GM21515 (cell line): ENCODE measurements around the gene QRSL1.
"Not testable (repeated sequence)": the region's sequence is repeated elsewhere in the genome, so short reads cannot be mapped to it uniquely, and the experiment has no call there.

Source experiments
- ATAC-seq: cut with Tn5 transposase; IDR thresholded peaks from one replicate; pipeline ENCODE4 v1.9.1; 2021; ENCODE audit not compliant: unreplicated experiment

Gene QRSL1

GRCh38 chr6:106674541-106675229 lies 45.3 kb downstream of the QRSL1 start:
- ATAC-seq, result no peak

GRCh38 chr6:106677282-106677681 lies 47.9 kb downstream of the QRSL1 start:
- ATAC-seq, result no peak

GRCh38 chr6:106684011-106684410 lies 54.6 kb downstream of the QRSL1 start:
- ATAC-seq, result no peak

DNA sequence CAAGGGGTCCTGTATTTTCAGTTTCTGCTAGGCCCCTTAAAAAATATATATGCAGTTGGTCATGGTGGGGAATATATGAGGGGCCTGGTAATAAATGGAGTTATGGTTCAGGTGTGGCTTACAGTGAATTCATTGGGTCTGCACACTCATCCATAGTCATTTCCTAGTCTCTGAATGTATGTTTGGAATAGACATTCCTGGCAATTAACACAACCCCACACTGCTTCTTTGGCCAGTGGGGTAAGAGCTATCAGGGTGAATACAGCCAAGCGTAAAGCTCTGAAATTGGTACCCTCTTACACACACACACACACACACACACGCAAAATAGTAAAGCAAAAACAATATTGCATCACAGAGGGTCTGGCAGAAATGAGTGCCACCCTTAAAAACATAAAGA lies 56.5 kb downstream of the QRSL1 start:
- ATAC-seq, result no peak

GRCh38 chr6:106688177-106688951 lies 59.0 kb downstream of the QRSL1 start:
- no peak for ATAC-seq

GRCh38 chr6:106692112-106692818 lies 62.9 kb downstream of the QRSL1 start:
- no peak for ATAC-seq

- no peak for ATAC-seq
Measured at GRCh38 chr6:106692819-106693208, 63.4 kb downstream of the QRSL1 start.

GRCh38 chr6:106693418-106693817 lies 64.0 kb downstream of the QRSL1 start:
- ATAC-seq, result no peak

GRCh38 chr6:106694343-106694742 lies 65.0 kb downstream of the QRSL1 start:
- ATAC-seq, result no peak

DNA sequence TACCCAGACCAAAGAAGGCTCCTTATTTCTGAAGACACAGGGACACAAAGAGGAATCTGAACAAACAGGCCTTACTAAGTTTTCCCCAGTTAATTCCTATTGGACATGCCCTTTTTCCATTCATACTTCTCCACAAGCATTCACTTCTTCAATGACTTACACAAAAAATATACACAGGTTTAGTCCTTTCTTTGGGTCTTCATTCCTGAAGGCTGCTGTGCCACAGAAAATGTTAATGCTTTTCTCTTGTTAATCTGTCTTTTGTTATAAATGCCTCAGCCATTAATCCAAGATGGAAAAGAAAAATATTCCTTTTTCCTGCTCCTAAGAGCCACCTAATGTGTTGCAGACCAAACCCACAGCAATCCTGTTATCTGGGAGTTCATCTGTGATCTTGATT lies 71.2 kb downstream of the QRSL1 start:
- no peak for ATAC-seq

DNA sequence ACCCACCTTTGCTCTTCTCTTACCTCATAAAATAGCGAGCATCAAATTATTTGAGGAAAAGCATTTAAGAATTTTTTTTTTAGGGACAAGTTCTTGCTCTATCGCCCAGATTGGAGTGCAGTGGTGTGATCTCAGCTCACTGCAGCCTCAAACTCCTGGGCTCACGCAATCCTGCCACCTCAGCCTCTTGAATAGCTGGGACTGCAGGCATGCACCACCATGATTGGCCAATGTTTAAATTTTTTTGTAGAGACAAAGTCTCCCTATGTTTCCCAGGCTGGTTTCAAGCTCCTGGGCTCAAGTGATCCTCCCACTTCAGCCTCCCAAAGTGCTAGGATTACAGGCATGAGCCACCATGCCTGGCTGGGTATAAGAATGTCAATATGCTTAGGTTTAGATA lies 71.8 kb downstream of the QRSL1 start:
- ATAC-seq, result not testable (repeated sequence)

- peak; percentile 42 for ATAC-seq
Measured at GRCh38 chr6:106702046-106702445, 72.7 kb downstream of the QRSL1 start.

DNA sequence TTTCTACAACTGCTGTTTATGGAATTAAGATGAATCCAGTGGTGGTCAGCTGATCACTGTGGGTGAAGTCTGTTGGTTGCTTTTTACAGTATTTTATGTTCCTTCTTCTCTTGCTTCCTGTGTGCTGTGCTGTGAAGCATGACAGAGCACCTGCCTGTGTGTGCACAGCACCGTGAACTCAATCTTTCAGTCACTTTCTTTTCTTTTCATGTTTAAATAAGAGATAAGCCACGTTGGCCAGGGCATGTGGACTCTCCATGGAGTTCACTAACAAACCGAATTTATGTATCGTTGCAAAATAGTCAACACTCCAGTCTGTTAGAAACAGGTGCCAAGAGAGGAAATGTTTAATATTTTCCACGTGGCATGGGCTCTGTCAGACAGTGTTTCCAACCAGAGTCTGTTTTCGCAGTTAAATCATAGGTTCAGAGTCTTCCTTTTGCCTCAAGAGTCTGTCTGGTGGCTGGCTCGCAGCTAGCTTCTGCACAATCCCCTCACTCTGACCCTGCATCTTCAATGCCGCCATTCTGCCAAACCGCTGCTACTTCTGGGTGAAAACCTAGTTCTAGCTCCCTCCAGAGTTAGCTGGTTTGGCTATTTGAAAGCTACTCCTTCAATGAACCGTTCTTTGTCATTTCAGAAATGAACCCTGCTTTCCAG lies 73.2 kb downstream of the QRSL1 start:
- peak; percentile 97 for ATAC-seq

DNA sequence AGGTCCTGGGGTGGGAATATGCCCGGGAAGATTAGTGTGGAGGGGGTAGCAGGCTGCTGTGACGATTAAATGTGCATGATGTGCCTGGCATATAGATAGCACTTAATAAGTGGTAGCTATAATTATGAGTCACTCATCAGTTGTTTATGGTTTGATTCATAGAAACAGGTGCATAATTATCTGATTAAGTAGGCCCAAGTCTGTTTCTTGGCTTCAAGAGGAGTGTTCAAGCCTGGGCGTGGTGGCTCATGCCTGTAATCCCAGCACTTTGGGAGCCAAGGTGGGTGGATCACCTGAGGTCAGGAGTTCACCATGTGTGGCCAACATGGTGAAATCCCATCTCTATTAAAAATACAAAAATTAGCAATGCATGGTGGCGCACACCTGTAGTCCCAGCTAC lies 74.9 kb downstream of the QRSL1 start:
- ATAC-seq, result no peak

- no peak for ATAC-seq
Measured at GRCh38 chr6:106705156-106705555, 75.8 kb downstream of the QRSL1 start.

GRCh38 chr6:106710580-106710979 lies 81.2 kb downstream of the QRSL1 start:
- no peak for ATAC-seq

- no peak for ATAC-seq
Measured at GRCh38 chr6:106714281-106714680, 84.9 kb downstream of the QRSL1 start.

DNA sequence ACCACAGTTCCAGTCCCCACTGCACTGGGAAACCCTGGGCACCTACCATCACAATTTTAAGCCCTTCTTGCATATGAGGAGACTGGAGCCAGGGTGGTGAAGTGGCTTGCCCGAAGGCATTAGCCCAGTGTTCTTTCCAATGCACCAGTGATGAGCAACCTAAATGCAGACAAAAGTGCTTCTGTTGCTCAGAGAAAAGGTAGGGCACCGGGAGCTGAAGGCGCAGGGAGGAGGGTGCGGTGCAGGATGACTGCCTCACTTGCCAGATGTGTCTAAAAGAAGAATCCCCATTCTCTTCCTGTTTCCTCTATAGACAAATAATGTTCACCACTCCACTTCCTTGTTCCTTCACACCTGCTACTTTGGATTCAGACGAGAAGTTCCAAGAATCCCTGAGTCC lies 86.5 kb downstream of the QRSL1 start:
- no peak for ATAC-seq

DNA sequence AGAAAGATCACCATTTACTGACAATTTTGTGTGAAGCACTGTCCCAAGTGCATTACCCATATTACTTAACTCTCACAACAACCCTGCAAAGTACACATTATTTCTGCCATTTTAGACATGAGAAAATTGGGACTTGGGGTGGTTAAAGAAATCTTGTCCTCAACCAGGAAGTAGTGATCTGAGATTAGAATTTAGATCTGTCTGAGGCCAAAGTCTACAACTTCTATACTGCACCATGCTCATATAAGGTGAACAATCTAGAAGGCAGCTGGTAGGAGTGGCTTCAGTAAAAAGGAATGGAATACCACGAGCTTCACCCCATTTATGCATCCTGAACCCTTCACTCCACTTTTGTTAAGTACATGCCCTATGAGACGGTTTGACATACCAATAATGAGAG lies 87.6 kb downstream of the QRSL1 start:
- no peak for ATAC-seq
